ENCODE measurements around the gene MARK3.
A peak's percentile ranks its signal among the peaks of the same experiment; 100 is the strongest.
"Not testable (repeated sequence)": the region's sequence is repeated elsewhere in the genome, so short reads cannot be mapped to it uniquely, and the experiment has no call there.

The MARK3 gene

GRCh38 chr14:103495854-103496253 lies 110.6 kb downstream of the MARK3 start:
- no peak for DNase-seq

DNA sequence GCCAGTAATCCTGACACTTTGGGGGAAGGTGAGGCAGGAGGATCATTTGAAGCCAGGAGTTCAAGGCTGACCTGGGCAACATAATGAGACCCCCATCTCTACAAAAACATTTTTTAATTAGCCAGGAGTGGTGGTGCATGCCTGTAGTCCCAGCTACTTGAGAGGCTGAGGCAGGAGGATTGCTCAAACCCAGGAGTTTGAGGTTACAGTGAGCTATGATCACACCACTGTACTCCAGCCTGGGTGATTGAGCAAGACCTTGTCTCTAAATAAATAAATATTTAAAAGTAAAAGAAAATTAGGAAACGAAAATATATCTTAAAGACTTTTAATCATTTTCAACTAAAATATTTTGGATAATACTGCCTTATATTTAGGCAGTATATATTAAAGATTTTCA lies 111.6 kb downstream of the MARK3 start:
- no peak for DNase-seq

DNA sequence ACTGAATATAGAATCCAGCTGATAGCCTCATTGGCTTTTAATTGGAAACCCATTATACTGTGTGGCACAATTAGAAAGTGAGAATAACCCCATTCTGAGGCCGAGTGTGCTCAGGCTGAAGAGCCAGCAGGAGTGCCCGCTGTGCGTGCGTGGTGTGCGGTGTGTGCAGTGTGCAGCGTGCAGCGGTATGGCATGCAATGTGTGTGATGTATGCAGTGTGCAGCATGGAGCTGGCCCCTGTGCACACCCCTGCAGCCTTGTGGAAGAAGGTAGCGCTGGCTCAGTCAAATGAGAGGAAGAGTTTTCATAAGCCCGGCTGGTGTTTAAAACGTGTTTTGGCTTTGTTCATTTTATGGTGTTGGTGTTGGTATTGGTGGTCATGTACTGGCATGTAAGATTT lies 114.5 kb downstream of the MARK3 start:
- no peak for DNase-seq

- DNase-seq: peak; percentile 69 to 94
Observed at GRCh38 chr14:103500148-103500990, 115.2 kb downstream of the MARK3 start.

GRCh38 chr14:103501041-103501870 lies 116.0 kb downstream of the MARK3 start:
- DNase-seq: no peak

DNA sequence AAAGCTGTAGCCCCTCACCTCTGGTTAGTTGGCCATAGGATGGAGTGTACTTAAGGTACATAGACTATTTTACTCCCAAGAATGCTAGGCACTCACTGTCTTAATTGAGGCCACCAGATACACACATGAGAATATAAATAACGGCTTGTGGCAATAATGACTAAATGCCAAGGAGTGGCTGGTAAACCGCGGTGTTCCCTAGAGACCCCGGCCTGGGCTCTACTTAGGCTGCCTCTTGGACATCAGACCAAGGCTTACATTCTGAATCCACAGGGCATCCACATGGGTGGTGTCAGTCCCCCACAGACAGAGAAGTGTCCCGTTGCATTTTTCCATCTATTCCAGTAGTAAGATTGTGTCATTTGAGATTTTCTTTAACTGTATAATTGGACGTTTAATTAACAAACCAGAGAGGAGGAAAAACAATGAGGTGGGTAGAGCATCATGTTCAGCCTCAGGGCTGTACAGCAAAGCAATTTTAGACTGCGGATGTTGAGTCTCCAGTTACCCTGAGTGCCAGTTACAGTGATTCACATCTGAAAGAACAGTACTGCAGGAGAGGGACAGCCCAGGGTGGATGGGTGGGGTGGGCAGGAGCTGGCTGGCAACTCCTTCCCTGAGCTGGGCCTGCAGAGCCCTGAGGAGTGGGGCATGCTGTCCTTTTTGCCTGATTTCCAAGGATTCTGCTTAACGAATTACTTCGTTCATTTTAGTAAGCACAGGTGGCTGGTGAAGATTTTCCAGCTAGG lies 116.9 kb downstream of the MARK3 start:
- no peak for DNase-seq

- no peak for DNase-seq
Observed at GRCh38 chr14:103502877-103503276, 117.7 kb downstream of the MARK3 start.

GRCh38 chr14:103503296-103503695 lies 118.1 kb downstream of the MARK3 start:
- DNase-seq: no peak

GRCh38 chr14:103504991-103505565 lies 119.9 kb downstream of the MARK3 start:
- DNase-seq: no peak

GRCh38 chr14:103507751-103508150 lies 122.5 kb downstream of the MARK3 start:
- DNase-seq: no peak

DNA sequence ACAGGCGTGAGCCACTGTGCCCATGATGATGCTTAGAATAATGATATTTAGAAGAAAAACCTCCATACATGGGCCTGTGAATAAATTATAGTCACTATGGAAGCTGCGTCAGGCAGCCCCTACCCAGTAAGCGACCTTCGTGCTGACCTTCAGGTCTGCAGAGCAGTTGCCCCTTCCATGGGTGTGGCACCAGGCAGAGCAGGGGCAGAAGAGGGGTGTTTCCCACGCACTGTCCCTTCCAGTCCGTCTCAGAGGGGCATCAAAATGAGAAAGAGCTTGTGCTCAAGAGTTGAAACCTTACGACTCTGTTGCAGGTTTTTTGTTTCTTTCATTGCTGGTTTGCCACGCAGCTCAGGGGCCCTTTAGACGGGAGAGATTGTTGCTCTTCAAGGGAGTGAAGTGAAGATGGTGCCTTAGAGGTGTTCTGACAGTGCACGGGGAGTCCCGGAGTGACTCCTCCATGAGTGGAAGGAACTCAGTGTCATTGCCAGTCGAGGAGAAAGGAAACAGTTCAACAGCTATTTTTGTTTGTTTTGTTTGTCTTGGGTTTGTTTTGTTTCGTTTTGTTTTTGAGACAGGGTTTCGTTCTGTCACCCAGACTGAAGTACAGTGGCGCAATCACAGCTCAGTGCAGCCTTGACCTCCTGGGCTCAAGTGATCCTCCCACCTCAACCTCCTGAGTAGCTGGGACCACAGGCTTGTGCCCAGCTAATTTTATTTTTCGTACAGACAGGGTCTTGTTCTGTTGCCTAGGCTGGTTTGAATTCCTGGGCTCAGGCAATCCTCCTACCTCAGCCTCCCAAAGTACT lies 123.5 kb downstream of the MARK3 start:
- DNase-seq: no peak

DNA sequence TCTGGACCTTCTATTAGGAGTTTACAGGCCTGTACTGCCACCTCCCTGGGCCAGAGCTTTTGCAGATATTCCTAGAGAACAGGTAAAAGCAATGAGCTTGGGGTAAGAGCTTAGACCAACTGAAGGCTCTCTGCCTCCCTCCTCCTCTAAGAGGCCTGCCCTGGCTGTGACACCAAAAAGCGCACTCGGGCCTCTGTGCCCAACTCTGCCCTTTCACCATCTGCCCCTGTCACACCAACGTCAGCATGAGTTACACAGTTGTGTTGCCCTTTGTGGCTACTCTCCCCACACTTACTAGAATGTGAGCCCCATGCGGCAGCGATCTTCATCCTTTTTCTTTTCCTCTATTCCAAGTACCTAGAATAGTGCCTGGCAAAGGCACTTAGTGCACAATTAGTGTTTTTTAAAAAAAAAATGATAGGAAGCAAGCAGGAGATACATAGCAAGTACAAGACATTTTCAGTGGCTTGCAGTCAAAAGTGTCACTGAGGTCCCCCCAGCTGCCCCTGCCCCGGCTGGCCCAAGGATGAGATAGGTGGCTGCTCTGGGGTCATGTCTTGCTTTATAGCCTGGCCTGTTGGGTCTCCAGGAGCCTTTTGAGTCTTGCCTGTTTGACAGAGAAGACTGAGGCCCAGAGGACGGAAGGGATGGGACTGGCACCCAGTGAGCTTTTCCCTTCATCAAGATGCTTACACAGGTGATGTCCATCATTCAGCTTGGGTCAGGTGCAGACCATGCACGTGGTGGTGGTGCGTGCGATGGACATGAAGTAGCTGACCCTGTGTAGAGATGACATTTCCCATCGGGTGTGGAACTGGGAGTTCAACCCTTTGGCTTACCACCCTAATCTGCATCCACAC lies 124.9 kb downstream of the MARK3 start:
- DNase-seq: no peak

- DNase-seq: no peak
Observed at GRCh38 chr14:103510724-103511693, 125.8 kb downstream of the MARK3 start.

DNA sequence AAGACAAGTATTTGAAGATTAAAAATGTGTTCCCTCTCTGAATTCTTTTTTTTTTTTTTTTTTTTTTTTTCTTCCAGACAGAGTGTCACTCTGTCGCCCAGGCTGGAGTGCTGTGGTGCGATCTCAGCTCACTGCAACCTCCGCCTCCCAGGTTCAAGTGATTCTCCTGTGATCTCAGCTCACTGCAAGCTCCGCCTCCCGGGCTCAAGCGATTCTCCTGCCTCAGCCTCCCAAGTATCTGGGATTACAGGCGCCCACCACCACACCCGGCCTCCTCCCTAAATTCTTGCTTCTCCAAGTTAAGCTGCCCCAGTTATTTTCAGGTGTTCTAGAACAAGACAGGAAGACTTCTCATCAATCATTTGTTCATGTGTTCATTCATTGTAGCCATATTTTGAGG lies 127.0 kb downstream of the MARK3 start:
- DNase-seq: not testable (repeated sequence)

DNA sequence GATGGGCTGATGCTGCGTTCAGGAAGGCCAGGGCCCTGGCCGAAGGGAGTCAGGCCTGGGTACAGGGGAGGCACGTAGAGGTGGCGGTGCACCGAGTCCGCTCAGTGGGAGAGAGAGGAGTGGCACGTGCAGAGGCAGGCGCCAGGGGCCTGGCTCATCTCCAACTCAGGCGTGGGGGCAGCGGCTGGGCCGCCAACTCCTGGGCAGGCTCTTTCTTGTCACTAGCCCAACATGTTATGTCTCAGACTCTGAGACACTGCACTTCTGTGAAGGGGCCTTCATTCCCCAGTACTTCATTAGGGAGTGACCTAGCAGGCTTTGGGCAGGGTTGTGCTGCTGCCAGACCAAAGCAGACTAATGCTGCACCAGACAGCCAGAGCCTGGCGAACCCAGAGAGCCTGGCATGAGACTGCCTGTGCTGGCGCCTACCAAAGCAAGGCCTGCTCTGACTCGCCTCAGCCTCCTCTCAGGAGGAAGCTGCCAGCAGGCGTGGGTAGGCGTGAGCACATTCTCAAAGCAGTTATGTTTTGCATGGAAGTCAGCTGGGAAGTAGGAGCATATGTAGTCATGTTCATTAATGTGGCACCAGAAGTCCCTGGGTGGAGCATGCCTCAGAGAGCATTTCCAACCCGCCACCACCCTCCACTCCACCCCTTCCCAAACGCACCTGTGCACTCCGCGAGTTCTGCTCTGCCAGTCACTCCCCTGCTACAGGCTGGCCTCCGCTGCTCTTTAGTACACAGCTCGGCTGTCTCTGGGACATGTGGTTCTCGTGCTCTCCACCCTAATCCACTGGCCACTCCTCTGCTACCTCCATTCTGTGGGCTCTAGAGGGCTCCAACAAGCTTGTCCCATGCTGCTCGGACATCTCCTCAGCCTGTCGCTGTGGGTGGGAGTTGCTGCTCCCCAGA lies 127.7 kb downstream of the MARK3 start:
- DNase-seq: peak; percentile 89 to 97

DNA sequence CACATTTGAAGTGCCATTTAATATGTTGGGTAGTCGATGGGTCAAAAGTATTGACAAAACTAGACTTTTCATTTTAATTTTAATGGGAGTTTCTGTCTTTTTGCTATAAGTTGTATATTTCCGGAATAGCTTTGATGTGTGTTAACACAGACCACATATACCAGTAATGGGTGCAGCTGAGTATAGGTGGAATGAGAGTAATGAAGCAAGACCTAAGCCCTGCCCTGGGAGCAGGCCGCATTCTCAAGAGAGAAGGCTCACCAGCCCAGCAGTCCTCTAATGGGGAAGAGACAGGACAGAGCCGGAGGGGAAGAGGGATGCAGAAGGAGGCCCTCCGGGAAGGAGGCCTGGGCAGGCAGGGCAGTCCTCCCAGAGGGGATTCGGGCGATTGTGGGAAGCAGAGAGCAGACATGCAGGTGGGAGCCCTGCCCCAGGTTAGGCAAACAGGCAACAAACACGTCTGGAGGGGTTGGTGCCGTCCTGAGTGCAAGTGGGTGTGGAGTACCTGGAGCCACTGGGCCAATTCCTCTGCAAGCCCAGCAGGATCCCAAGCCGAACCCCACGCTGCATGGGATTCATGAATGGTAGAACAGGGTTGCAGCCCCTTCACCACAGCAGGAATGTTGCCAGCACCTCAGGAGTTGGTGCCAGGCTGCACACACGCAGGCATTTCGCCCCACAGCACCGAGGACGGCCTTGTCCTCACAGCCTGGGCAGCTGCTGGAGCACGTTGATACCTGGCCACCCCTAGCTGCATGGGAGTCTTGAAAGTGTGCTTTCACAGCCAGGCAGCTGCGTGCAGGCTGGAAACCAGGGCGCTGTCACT lies 129.6 kb downstream of the MARK3 start:
- DNase-seq: no peak

DNA sequence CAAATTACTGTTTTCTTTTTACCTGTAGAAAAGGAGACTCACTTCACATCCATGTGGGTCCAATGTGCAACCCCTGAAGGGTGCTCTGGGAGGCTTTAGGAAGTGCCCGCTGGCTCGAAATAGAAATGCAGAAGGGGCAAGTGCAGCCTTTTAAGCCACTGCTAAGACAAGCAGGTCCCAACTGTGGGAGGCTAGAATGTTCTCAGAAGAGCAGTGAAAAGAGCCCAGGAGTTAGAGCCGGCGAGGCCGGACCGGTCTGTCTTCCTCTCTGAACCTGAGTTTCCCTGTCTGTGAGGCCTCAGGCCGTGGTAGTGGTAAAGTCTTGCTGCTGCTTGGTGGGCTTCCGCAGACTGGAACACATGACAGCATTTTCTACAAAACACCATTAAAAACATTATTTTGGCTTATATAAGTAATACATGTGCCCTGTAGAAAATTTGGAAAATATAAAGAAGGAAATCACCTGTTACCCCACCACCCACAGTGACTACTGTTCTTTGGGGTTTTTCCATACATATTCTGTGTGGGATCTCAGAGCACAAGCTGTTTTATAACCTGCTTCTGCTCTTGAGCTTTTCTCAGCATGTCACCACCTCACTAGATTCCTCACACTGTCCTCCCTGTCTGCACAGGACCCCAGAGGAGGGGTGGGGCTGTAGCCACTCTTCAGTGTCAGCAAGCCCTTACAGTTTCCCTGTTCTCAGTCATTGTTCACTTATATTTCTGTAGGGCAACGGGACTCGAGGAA lies 131.4 kb downstream of the MARK3 start:
- DNase-seq: no peak

Measured in NCI-H446 (cell line).